Neural cell (in vitro differentiated cells): ENCODE measurements around the gene COL20A1. TPM values are rescaled to one million over a fixed set of nuclear protein-coding genes. Genes with fewer than 3 reads are reported as not detected.

ENCODE experiments used
- H2AFZ ChIP-seq: fragments of 200-600, 300-800 bp; sonication (generic), shearing (Covaris generic); 2 replicates; pipeline ENCODE4 v1.6.0; 2014; ENCODE audit warnings: low read depth, mild to moderate bottlenecking, antibody characterized with exemption, low read length, moderate library complexity
- H3F3A ChIP-seq: fragments of 200-600 bp; shearing (Covaris generic); 2 replicates; pipeline ENCODE4 v1.6.1; 2016; ENCODE audit warnings: mild to moderate bottlenecking, moderate library complexity, mixed read lengths, antibody characterized with exemption, low read length; ENCODE audit not compliant: insufficient read depth, poor library complexity, severe bottlenecking
- H3K27ac ChIP-seq: fragments of 200-600, 300-800 bp; sonication (generic), shearing (Covaris generic); 2 replicates; pipeline ENCODE4 v1.5.1; 2014; ENCODE audit warnings: mild to moderate bottlenecking, low read length, moderate library complexity
- H3K27me3 ChIP-seq: fragments of 300-800, 200-600 bp; sonication (generic), shearing (Covaris generic); 2 replicates; pipeline ENCODE4 v1.6.0; 2014; ENCODE audit warnings: mild to moderate bottlenecking, low read depth, low read length, moderate library complexity; ENCODE audit not compliant: insufficient read depth
- H3K36me3 ChIP-seq: fragments of 300-800, 200-600 bp; sonication (generic), shearing (Covaris generic); 2 replicates; pipeline ENCODE4 v1.5.1; 2014; ENCODE audit warnings: mild to moderate bottlenecking, antibody characterized with exemption, low read length, moderate library complexity; ENCODE audit not compliant: insufficient read depth
- H3K4me2 ChIP-seq: fragments of 300-800, 200-600 bp; sonication (generic), shearing (Covaris generic); 2 replicates; pipeline ENCODE4 v1.6.0; 2014; ENCODE audit warnings: mild to moderate bottlenecking, low read length
- H3K4me3 ChIP-seq: fragments of 300-800, 200-600 bp; sonication (generic), shearing (Covaris generic); 2 replicates; pipeline ENCODE4 v1.5.1; 2014; ENCODE audit warnings: mild to moderate bottlenecking, low read length, moderate library complexity
- H3K79me2 ChIP-seq: fragments of 200-600 bp; shearing (Covaris generic); replicated peaks from 2 replicates; pipeline ENCODE4 v1.6.0; 2014; ENCODE audit warnings: mild to moderate bottlenecking, low read length, moderate library complexity; ENCODE audit not compliant: insufficient read depth
- H3K9ac ChIP-seq: fragments of 300-800, 200-600 bp; sonication (generic), shearing (Covaris generic); 2 replicates; pipeline ENCODE4 v1.6.1; 2016; ENCODE audit warnings: mild to moderate bottlenecking, low read length, mixed read lengths
- H3K9me2 ChIP-seq: fragments of 200-600 bp; shearing (Covaris generic); 2 replicates; pipeline ENCODE4 v1.6.1; 2016; ENCODE audit warnings: mild to moderate bottlenecking, low read length, mixed read lengths; ENCODE audit not compliant: insufficient read depth
- H3K9me3 ChIP-seq: fragments of 200-600, 300-800 bp; sonication (generic), shearing (Covaris generic); 2 replicates; pipeline ENCODE4 v1.6.1; 2016; ENCODE audit warnings: mild to moderate bottlenecking, mixed run types, low read length, moderate library complexity, mixed read lengths
- H4K20me1 ChIP-seq: fragments of 200-600 bp; shearing (Covaris generic); 2 replicates; pipeline ENCODE4 v1.6.1; 2016; ENCODE audit warnings: mild to moderate bottlenecking, mixed run types; ENCODE audit not compliant: insufficient read depth
- CTCF ChIP-seq: fragments of 450-650 bp; IDR thresholded peaks from 2 replicates; pipeline ENCODE4 v1.5.1; 2014; ENCODE audit warnings: antibody characterized with exemption, mild to moderate bottlenecking, moderate library complexity; ENCODE audit not compliant: poor library complexity, severe bottlenecking
- EP300 ChIP-seq: fragments of 450-650 bp; conservative IDR thresholded peaks from 2 replicates; pipeline ENCODE4 v1.6.1; 2014; ENCODE audit warnings: antibody characterized with exemption, mild to moderate bottlenecking, moderate library complexity; ENCODE audit not compliant: poor library complexity, severe bottlenecking
- EZH2 ChIP-seq: fragments of 200-600, 300-800 bp; shearing (Covaris generic), sonication (generic); IDR thresholded peaks from 2 replicates; pipeline ENCODE4 v1.6.1; 2014; ENCODE audit warnings: antibody characterized with exemption, low read length, borderline replicate concordance, mild to moderate bottlenecking; ENCODE audit not compliant: insufficient read depth, poor library complexity, severe bottlenecking
- MXI1 ChIP-seq: fragments of 450-650 bp; conservative IDR thresholded peaks from 2 replicates; pipeline ENCODE4 v1.6.1; 2014; ENCODE audit warnings: antibody characterized with exemption, mild to moderate bottlenecking; ENCODE audit not compliant: poor library complexity, severe bottlenecking
- POLR2AphosphoS5 ChIP-seq: IDR thresholded peaks from 2 replicates; pipeline ENCODE4 v1.6.1; 2012
- RAD21 ChIP-seq: fragments of 450-650 bp; conservative IDR thresholded peaks from 2 replicates; pipeline ENCODE4 v1.6.1; 2014; ENCODE audit warnings: antibody characterized with exemption, mild to moderate bottlenecking, moderate library complexity
- REST ChIP-seq: IDR thresholded peaks from 2 replicates; pipeline ENCODE4 v1.6.1; 2012; ENCODE audit warnings: borderline replicate concordance
- SMC3 ChIP-seq: fragments of 450-650 bp; conservative IDR thresholded peaks from 2 replicates; pipeline ENCODE4 v1.6.1; 2014; ENCODE audit warnings: antibody characterized with exemption, mild to moderate bottlenecking, moderate library complexity; ENCODE audit not compliant: poor library complexity
- TAF1 ChIP-seq: IDR thresholded peaks from 2 replicates; pipeline ENCODE4 v1.6.1; 2012; ENCODE audit warnings: low read depth
- polyA plus RNA-seq: library from polyadenylated mRNA; depleted of rRNA; stranded (reverse); fragments of >200 nt; gene quantifications from 2 replicates; pipeline ENCODE4 v1.2.3, GENCODE V29; 2014

Gene COL20A1
- polyA plus RNA-seq, 1 donor from 2014 or later = 1.1 TPM

DNA sequence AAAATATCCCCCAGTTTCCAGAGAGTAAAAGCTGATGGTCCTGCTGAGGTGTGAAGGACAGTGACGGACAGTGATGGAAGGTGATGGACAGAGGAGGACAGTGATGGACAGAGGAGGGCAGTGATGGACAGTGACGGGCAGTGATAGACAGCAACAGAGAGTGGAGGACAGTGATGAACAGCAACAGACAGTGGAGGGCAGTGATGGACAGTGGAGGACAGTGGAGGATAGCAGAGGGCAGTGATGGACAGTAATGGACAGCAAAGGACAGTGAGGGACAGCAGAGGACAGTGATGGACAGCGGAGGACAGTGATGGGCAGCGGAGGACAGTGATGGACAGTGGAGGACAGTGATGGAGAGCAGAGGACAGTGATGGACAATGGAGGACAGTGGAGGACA is 36.0 kb upstream of the COL20A1 start:
- TF ChIP-seq MXI1 (no peak), POLR2AphosphoS5 (no peak), EP300 (peak; percentile 26)
- H3K9me3 ChIP-seq = no peaks in the 10 kb centered on the region
- no peak overlapping the region for H2AFZ ChIP-seq
- H3K27ac ChIP-seq = no peak overlapping the region
- no peaks in the 10 kb centered on the region for H3K9me2 ChIP-seq
- H3K9ac ChIP-seq = no peak overlapping the region
- H3K36me3 ChIP-seq = no peaks in the 10 kb centered on the region
- no peak overlapping the region for H3K4me2 ChIP-seq
- peaks cover 11% of the 10 kb centered on the region for H3K79me2 ChIP-seq
- H3K27me3 ChIP-seq = peaks cover 19% of the 10 kb centered on the region
- no peak overlapping the region for H3K4me3 ChIP-seq
- H3F3A ChIP-seq = no peaks in the 10 kb centered on the region
- no peaks in the 10 kb centered on the region for H4K20me1 ChIP-seq

- H3K9me2 ChIP-seq = no peaks in the 10 kb centered on the region
- H2AFZ ChIP-seq = no peak overlapping the region
- H3K36me3 ChIP-seq = no peaks in the 10 kb centered on the region
- H3K27me3 ChIP-seq = peaks cover 19% of the 10 kb centered on the region
- H3K9me3 ChIP-seq = no peaks in the 10 kb centered on the region
- H3K4me2 ChIP-seq = no peak overlapping the region
- H4K20me1 ChIP-seq = no peaks in the 10 kb centered on the region
- H3F3A ChIP-seq = no peaks in the 10 kb centered on the region
- H3K4me3 ChIP-seq = no peak overlapping the region
- H3K79me2 ChIP-seq = peaks cover 6% of the 10 kb centered on the region
- H3K9ac ChIP-seq = no peak overlapping the region
- no peak overlapping the region for H3K27ac ChIP-seq
- no peak for TF ChIP-seq SMC3
- no peak for TF ChIP-seq RAD21
- TF ChIP-seq POLR2AphosphoS5 = no peak
- no peak for TF ChIP-seq CTCF
- no peak for TF ChIP-seq MXI1
- TF ChIP-seq TAF1 = no peak
- TF ChIP-seq EZH2 = no peak
- no peak for TF ChIP-seq EP300
- no peak for TF ChIP-seq REST
Observed at GRCh38 chr20:63257629-63258028, 35.4 kb upstream of the COL20A1 start.

DNA sequence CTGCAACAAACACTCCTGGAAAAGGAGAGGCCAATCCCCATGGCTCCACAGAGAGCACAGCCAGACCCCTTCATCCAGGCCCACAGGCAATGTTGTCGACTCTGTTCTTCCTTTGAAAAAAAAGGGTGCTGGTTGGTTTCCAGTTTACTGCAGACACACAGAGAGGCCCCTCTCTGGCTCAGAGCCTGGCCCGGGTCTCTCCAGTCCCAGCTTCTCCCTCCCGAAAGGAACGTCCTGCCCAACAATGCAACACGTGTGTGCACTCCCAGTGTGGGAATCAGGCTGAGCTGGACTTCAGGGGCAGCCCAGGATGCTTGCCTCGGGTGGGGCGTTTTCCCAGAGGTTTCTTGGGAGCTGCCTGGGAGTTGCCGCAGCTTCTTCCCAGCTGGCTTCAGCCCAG is 34.2 kb upstream of the COL20A1 start:
- Histone ChIP-seq H3K27ac (no peak overlapping the region), H2AFZ (no peak overlapping the region), H3K4me2 (no peak overlapping the region), H3F3A (no peaks in the 10 kb centered on the region), H3K9me3 (no peaks in the 10 kb centered on the region), H3K36me3 (no peaks in the 10 kb centered on the region), H4K20me1 (no peaks in the 10 kb centered on the region), H3K79me2 (no peaks in the 10 kb centered on the region), H3K9me2 (no peaks in the 10 kb centered on the region), H3K27me3 (peaks cover 9% of the 10 kb centered on the region), H3K9ac (no peak overlapping the region), H3K4me3 (no peak overlapping the region)
- TF ChIP-seq CTCF = no peak
- no peak for TF ChIP-seq SMC3
- TF ChIP-seq MXI1 = no peak
- TF ChIP-seq POLR2AphosphoS5 = no peak
- no peak for TF ChIP-seq RAD21
- TF ChIP-seq REST = no peak
- no peak for TF ChIP-seq EP300
- TF ChIP-seq TAF1 = no peak
- TF ChIP-seq EZH2 = no peak
